Measurements from ENCODE around the gene LRRC2.

LRRC2 gene

GRCh38 chr3:46491089-46492070 is 74.7 kb downstream of the LRRC2 start:
- in situ Hi-C loops (cut with HindIII; ENCODE audit: low pct_ligation_motif_present, low pct_unique_long_range_greater_than_20kb, low sequenced_read_pairs), result no loop called here
- DNase-seq, result no peak

DNA sequence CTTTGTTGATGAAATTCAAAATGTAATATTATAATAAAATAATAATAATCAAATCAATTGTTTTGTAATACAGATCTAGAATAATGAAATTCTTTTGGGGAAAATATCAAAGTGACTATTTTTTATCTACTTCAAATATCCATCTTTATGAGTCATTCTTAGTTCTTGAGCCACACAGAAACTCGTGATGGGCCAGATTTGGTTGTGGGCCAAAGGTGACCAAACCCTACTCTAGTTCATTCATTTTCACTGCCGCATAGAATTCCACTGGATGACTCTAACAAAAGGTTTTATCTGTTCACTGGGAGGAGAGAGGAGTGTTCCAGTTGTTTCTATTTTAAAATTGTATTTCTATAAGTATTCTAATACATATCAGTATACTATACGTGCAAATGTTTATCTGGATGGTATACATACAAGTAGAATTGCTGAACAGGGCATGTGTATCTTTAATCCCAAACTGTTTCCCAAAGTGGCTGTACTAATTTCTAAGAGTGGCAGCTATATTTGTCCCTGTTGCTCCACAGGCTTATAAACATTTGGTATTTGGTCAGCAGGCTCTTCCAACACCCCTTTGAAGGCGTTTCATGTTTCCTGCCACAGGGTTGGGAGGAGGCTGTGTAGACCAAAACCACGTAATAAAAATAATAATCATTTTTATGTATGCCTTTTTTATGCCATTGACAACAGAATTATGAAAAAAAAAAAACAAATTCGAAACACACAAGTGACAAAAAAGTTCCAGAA is 75.6 kb downstream of the LRRC2 start:
- DNase-seq, result no peak
- in situ Hi-C loops (cut with HindIII; ENCODE audit: low pct_ligation_motif_present, low pct_unique_long_range_greater_than_20kb, low sequenced_read_pairs), result no loop called here

DNA sequence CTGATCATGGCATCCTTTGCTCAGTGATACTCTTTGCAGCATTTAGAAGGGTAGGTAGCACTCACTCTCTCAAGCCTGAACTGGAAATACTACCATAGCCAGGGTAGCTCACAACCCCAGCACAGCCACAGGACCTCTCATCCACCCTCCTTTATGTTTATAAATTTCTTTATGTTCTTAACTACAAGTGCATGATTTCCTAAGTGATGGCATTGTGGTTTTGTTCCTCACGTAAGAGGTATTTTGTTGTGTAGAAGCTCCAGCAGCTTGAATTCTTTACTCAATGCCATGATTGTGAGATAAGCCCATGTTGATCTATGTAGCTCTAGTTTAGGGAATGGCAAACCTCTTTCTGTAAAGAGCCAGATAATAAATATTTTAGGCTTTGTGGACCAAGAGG is 76.2 kb downstream of the LRRC2 start:
- in situ Hi-C loops (cut with HindIII; ENCODE audit: low pct_ligation_motif_present, low pct_unique_long_range_greater_than_20kb, low sequenced_read_pairs), result no loop called here
- no peak for DNase-seq

- DNase-seq, result no peak
- in situ Hi-C loops (cut with HindIII; ENCODE audit: low pct_ligation_motif_present, low pct_unique_long_range_greater_than_20kb, low sequenced_read_pairs), result no loop called here
These were observed 76.7 kb downstream of the LRRC2 start for GRCh38 chr3:46489381-46489780.

GRCh38 chr3:46488735-46489361 is 77.3 kb downstream of the LRRC2 start:
- DNase-seq, result peak; percentile 84
- in situ Hi-C loops (cut with HindIII; ENCODE audit: low pct_ligation_motif_present, low pct_unique_long_range_greater_than_20kb, low sequenced_read_pairs), result no loop called here

DNA sequence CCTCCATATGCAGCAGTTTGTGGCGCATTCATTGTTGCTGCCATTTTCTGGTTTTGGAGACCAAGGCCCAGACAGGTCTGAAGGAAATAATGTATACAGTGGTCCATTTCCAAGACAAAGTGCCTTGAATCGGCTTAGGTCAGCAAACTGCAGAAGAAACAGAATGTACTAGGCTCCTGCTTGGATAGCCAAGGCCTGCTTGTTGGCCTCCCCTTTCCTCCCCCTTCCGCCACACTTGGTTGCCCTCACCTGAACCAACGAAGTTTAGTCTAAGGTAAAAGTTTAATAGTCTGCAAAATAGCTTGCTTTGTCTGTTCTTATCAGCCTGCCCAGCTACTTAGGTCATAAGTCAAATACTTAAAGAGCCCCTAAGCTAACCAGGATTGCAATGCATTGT is 80.3 kb downstream of the LRRC2 start:
- in situ Hi-C loops (cut with HindIII; ENCODE audit: low pct_ligation_motif_present, low pct_unique_long_range_greater_than_20kb, low sequenced_read_pairs), result no loop called here
- DNase-seq, result no peak

DNA sequence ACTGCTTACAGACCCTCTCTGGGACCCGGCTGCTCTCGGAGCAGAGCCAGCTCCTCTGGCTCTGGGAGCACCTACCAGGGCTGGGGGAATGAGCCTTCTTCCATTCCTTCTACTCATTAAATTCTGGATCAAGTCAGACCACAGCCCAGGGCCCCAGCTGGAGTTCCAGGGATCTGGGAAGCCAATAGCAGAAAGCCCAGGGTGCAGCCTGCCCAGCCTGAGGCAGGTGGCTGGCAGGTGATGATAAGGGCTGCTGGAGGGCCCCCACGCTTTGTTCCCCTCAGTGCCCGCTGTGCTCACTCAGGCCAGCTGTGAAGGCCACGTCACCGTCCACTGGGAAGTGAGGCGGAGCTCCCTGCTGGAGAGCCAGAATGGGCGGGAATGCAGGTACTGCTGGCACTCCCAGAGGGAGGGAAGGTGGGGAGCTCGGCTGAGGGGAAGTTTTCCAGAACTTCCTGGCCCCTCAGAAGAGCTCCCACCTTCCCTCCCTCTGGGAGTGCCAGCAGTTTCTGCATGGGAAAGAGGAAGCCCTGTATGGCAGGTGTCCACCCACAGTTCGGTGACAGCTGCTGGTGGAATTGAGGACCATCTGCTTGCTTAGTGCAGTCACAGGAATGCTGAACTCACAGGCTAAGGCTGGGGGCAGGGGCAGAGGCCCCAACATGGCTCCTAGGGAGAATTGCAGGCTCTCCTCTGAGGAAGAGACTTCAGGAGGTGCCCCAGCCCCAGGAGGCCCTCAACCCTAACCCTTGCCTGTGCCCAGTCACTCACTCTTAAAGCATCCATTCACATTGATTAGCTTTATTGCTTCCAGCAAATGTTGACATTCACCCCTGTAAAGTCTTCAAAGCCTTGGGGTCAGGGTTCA is 81.0 kb downstream of the LRRC2 start:
- in situ Hi-C loops (cut with HindIII; ENCODE audit: low pct_ligation_motif_present, low pct_unique_long_range_greater_than_20kb, low sequenced_read_pairs), result no loop called here
- DNase-seq, result no peak

- no peak for DNase-seq
- in situ Hi-C loops (cut with HindIII; ENCODE audit: low pct_ligation_motif_present, low pct_unique_long_range_greater_than_20kb, low sequenced_read_pairs), result no loop called here
These were observed 81.7 kb downstream of the LRRC2 start for GRCh38 chr3:46484388-46484787.

- no peak for DNase-seq
- in situ Hi-C loops (cut with HindIII; ENCODE audit: low pct_ligation_motif_present, low pct_unique_long_range_greater_than_20kb, low sequenced_read_pairs), result no loop called here
These were observed 82.3 kb downstream of the LRRC2 start for GRCh38 chr3:46483825-46484224.

- in situ Hi-C loops (cut with HindIII; ENCODE audit: low pct_ligation_motif_present, low pct_unique_long_range_greater_than_20kb, low sequenced_read_pairs), result no loop called here
- no peak for DNase-seq
These were observed 83.3 kb downstream of the LRRC2 start for GRCh38 chr3:46482632-46483350.

- no peak for DNase-seq
- in situ Hi-C loops (cut with HindIII; ENCODE audit: low pct_ligation_motif_present, low pct_unique_long_range_greater_than_20kb, low sequenced_read_pairs), result no loop called here
These were observed 84.5 kb downstream of the LRRC2 start for GRCh38 chr3:46481636-46482035.

GRCh38 chr3:46480491-46481195 is 85.5 kb downstream of the LRRC2 start:
- in situ Hi-C loops (cut with HindIII; ENCODE audit: low pct_ligation_motif_present, low pct_unique_long_range_greater_than_20kb, low sequenced_read_pairs), result no loop called here
- DNase-seq, result no peak

DNA sequence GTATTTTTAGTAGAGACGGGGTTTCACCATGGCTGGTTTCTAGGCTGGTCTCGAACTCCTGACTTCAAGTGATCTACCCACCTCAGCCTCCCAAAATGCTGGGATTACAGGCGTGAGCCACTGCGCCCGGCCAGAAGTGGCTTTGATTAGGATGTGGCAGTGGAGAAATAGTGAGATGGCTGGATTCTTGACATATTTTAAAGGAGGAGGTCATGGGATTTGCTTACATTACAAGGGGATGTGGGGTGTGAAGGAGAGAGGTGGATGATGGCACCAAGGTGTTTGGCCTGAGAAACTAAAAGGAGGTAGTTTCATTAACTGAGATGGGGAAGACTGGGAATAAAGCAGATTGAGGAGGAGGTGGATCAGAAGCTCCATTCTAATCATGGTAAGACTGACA is 86.4 kb downstream of the LRRC2 start:
- in situ Hi-C loops (cut with HindIII; ENCODE audit: low pct_ligation_motif_present, low pct_unique_long_range_greater_than_20kb, low sequenced_read_pairs), result no loop called here

DNA sequence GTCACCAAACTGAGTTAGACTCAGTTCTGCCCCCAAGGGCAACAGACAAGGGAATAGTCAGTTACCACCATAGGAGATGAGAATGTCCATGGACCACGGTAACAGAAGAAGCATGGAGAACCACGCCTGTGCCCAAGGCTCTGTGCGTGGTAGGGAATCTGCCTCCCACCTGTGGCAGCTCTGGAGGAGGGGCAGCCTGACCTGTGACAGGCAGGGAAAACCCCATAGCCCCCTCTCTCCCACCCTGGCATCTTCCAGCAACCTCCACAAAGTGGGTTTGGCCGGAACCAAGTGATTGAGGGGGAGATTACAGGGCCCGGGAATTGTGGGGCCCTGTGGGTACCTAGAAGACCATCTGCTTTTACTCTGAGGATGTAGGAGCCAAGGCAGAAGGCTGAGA is 87.1 kb downstream of the LRRC2 start:
- in situ Hi-C loops (cut with HindIII; ENCODE audit: low pct_ligation_motif_present, low pct_unique_long_range_greater_than_20kb, low sequenced_read_pairs), result no loop called here
- no peak for DNase-seq

More for the DNA sequence above, 86.4 kb downstream of the LRRC2 start:
- no peak for DNase-seq

GRCh38 chr3:46478341-46478740 is 87.8 kb downstream of the LRRC2 start:
- in situ Hi-C loops (cut with HindIII; ENCODE audit: low pct_ligation_motif_present, low pct_unique_long_range_greater_than_20kb, low sequenced_read_pairs), result no loop called here
- no peak for DNase-seq

- in situ Hi-C loops (cut with HindIII; ENCODE audit: low pct_ligation_motif_present, low pct_unique_long_range_greater_than_20kb, low sequenced_read_pairs), result no loop called here
These were observed 88.3 kb downstream of the LRRC2 start for GRCh38 chr3:46477756-46478155.

GRCh38 chr3:46477145-46477544 is 89.0 kb downstream of the LRRC2 start:
- in situ Hi-C loops (cut with HindIII; ENCODE audit: low pct_ligation_motif_present, low pct_unique_long_range_greater_than_20kb, low sequenced_read_pairs), result no loop called here

More at GRCh38 chr3:46477756-46478155, 88.3 kb downstream of the LRRC2 start:
- DNase-seq, result no peak

More at GRCh38 chr3:46477145-46477544, 89.0 kb downstream of the LRRC2 start:
- no peak for DNase-seq

Data from ACHN (cell line).